ENCODE measurements around the gene TBC1D8.

Gene TBC1D8

GRCh38 chr2:101151146-101151858, at the start of gene TBC1D8:
TSS of gene TBC1D8 (minus strand) at chr2:101151382. CDS start at chr2:101151253, 129 bp downstream.
- peak; percentile 82 for DNase-seq

- DNase-seq = no peak
Observed at GRCh38 chr2:101200676-101201075, 49.5 kb upstream of the TBC1D8 start.

- DNase-seq = no peak
Observed at GRCh38 chr2:101199251-101199791, 48.1 kb upstream of the TBC1D8 start.

GRCh38 chr2:101197814-101198213, 46.6 kb upstream of the TBC1D8 start:
- no peak for DNase-seq

GRCh38 chr2:101197215-101197745, 46.1 kb upstream of the TBC1D8 start:
- peak; percentile 29 for DNase-seq

- peak; percentile 22 for DNase-seq
Observed at GRCh38 chr2:101195871-101196661, 44.9 kb upstream of the TBC1D8 start.

- DNase-seq = no peak
Observed at GRCh38 chr2:101193033-101193626, 41.9 kb upstream of the TBC1D8 start.

- DNase-seq = peak; percentile 97
Observed at GRCh38 chr2:101190747-101191516, 39.8 kb upstream of the TBC1D8 start.

GRCh38 chr2:101188683-101189405, 37.7 kb upstream of the TBC1D8 start:
- no peak for DNase-seq

- no peak for DNase-seq
Observed at GRCh38 chr2:101187131-101187530, 35.9 kb upstream of the TBC1D8 start.

GRCh38 chr2:101185656-101186055, 34.5 kb upstream of the TBC1D8 start:
- DNase-seq = no peak

- DNase-seq = no peak
Observed at GRCh38 chr2:101185085-101185484, 33.9 kb upstream of the TBC1D8 start.

GRCh38 chr2:101179982-101180381, 28.8 kb upstream of the TBC1D8 start:
- DNase-seq = peak; percentile 98

GRCh38 chr2:101176803-101177202, 25.6 kb upstream of the TBC1D8 start:
- DNase-seq = peak; percentile 33

- DNase-seq = peak; percentile 68
Observed at GRCh38 chr2:101175991-101176390, 24.8 kb upstream of the TBC1D8 start.

GRCh38 chr2:101173707-101174295, 22.6 kb upstream of the TBC1D8 start:
- peak; percentile 99 for DNase-seq

GRCh38 chr2:101169822-101170221, 18.6 kb upstream of the TBC1D8 start:
- DNase-seq = peak; percentile 33

GRCh38 chr2:101168706-101169105, 17.5 kb upstream of the TBC1D8 start:
- peak; percentile 29 for DNase-seq

- peak; percentile 83 for DNase-seq
Observed at GRCh38 chr2:101167532-101167931, 16.4 kb upstream of the TBC1D8 start.

GRCh38 chr2:101164021-101164420, 12.8 kb upstream of the TBC1D8 start:
- DNase-seq = peak; percentile 60
